HFF-Myc (cell line): Measurements from ENCODE around the gene TM4SF20.

Experiments
- DNase-seq: peaks from one replicate; pipeline ENCODE4 v3.0.0-alpha.2; 2011; ENCODE audit warnings: low read depth; ENCODE audit errors: extremely low read depth
- H3K4me3 ChIP-seq: replicated peaks from 2 replicates; pipeline ENCODE4 v1.5.1; 2011; ENCODE audit warnings: low read depth, mild to moderate bottlenecking, control low read depth, low read length
- TF ChIP-seq, protein P1 (sequence below): IDR thresholded peaks from 2 replicates; pipeline ENCODE4 v1.5.1; 2012; ENCODE audit warnings: mild to moderate bottlenecking, low read depth, low read length, control low read depth; ENCODE audit errors: missing control alignments

TM4SF20 gene

GRCh38 chr2:227324642-227324994, 54.5 kb downstream of the TM4SF20 start:
- DNase-seq: peak; percentile 16
- TF ChIP-seq, protein P1, sequence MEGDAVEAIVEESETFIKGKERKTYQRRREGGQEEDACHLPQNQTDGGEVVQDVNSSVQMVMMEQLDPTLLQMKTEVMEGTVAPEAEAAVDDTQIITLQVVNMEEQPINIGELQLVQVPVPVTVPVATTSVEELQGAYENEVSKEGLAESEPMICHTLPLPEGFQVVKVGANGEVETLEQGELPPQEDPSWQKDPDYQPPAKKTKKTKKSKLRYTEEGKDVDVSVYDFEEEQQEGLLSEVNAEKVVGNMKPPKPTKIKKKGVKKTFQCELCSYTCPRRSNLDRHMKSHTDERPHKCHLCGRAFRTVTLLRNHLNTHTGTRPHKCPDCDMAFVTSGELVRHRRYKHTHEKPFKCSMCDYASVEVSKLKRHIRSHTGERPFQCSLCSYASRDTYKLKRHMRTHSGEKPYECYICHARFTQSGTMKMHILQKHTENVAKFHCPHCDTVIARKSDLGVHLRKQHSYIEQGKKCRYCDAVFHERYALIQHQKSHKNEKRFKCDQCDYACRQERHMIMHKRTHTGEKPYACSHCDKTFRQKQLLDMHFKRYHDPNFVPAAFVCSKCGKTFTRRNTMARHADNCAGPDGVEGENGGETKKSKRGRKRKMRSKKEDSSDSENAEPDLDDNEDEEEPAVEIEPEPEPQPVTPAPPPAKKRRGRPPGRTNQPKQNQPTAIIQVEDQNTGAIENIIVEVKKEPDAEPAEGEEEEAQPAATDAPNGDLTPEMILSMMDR: no peak
- H3K4me3 ChIP-seq: peak overlapping the region; percentile 87

DNA sequence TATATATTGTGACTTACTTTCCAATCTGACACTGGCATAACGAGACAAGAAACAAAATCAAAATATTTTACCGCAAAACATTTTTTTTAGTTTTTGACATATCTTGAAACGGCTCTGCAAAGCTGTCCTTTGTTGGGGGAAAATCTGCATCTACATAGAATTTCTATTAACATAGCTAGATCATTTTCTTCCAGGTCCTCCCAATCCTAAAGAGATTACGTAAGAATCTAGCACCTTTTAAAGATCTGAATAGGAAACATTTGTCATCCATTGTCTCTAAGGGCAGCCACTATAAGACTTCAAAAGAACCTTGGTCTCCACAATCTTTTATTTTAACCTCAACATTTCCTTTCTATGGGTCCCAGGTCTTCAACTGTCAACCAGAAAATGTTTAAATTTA, 55.3 kb downstream of the TM4SF20 start:
- TF ChIP-seq, protein P1: no peak
- DNase-seq: no peak
- H3K4me3 ChIP-seq: no peak overlapping the region

- TF ChIP-seq, protein P1: no peak
- no peak for DNase-seq
Observed at GRCh38 chr2:227322530-227323205, 56.4 kb downstream of the TM4SF20 start.

DNA sequence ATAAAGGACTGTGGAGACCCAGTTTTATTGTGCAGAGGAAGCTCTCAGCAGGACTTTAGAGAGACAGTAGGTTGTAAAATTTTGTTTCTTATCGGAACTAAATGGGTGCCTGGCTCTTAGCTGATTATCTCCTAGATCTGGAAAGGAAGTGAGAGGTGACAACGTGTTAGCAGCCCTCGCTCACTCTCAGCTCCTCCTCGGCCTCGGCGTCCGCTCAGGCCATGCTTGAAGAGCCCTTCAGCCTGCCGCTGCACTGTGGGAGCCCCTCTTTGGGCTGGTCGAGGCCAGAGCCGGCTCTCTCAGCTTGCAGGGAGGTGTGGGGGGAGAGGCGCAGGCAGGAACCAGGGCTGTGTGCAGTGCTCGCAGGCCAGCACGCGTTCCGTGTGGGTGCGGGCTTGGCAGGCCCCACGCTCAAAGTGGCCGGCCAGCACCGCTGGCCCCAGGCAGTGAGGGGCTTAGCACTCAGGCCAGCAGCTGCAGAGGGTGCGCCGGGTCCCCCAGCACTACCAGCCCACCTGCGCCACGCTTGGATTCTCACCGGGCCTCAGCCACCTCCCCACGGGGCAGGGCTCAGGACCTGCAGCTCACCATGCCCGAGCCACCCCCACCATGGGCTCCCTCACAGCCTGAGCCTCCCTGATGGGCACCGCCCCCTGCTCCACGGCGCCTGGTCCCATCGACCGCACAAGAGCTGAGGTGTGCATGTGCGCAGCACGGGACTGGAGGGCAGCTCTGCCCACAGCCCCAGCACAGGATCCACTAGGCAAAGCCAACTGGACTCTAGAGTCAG, 58.6 kb downstream of the TM4SF20 start:
- no peak for DNase-seq
- no peak overlapping the region for H3K4me3 ChIP-seq
- TF ChIP-seq, protein P1: no peak

More at GRCh38 chr2:227322530-227323205, 56.4 kb downstream of the TM4SF20 start:
- no peak overlapping the region for H3K4me3 ChIP-seq

GRCh38 chr2:227317834-227318233, 61.3 kb downstream of the TM4SF20 start:
- no peak overlapping the region for H3K4me3 ChIP-seq
- TF ChIP-seq, protein P1: no peak
- DNase-seq: no peak

- DNase-seq: no peak
- TF ChIP-seq, protein P1: no peak
- H3K4me3 ChIP-seq: no peak overlapping the region
Observed at GRCh38 chr2:227313310-227313709, 65.8 kb downstream of the TM4SF20 start.
